HG02852 (cell line): ENCODE data around the gene PIK3CD.

Experiments
- ATAC-seq: cut with Tn5 transposase; IDR thresholded peaks from one replicate; pipeline ENCODE4 v1.9.1; 2021; ENCODE audit warnings: mild to moderate bottlenecking, moderate library complexity; ENCODE audit not compliant: unreplicated experiment

PIK3CD gene

GRCh38 chr1:9763914-9764313 lies 112.4 kb downstream of the PIK3CD start:
- ATAC-seq = no peak

GRCh38 chr1:9764550-9764949 lies 113.0 kb downstream of the PIK3CD start:
- ATAC-seq = no peak

- no peak for ATAC-seq
Observed at GRCh38 chr1:9766759-9767442, 115.4 kb downstream of the PIK3CD start.

DNA sequence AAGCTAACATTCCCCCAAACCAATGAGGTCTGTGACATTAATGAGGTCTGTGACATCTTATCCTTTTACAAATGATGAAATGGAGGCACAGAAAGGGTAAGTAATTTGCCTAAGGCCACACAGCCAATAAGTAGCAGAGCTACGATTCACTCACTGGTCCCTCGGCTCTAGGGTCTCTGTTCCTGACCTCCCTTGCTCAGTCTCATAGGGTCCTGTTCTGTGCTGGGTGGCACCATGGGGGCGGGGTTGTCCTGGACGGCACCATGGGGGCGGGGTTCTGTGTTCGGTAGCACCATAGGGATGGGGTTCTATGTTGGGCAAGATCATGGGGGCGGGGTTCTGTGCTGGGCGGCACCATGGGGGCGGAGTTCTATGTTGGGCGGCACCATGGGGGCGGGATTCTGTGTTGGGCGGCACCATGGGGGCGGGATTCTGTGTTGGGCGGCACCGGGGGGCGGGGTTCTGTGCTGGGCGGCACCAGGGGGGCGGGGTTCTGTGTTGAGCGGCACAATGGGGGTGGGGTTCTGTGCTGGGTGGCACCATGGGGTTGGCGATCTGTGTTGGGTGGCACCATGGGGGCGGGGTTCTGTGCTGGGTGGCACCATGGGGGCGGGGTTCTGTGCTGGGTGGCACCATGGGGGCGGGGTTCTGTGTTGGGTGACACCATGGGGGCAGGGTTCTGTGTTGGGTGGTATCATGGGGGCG lies 116.6 kb downstream of the PIK3CD start:
- ATAC-seq = no peak

DNA sequence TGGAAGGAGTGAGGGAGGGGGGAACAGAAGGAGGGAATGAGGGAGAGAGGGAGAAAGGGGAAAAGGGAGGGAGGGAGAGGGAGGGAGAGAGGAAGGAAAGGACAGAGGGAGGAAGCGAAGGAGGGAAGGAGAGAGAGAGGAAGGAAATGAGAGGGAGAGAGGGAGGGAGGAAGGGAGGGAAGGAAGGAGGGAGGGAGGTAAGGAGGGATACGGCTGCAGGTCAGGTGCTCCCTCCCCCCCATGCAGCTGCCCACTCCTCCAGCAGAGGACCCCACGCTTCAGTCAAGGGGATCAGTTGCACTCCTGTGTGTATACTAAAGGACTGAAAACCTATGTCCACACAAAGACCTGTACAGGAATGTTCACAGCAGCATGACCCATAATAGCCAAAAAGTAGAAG lies 117.5 kb downstream of the PIK3CD start:
- no peak for ATAC-seq

DNA sequence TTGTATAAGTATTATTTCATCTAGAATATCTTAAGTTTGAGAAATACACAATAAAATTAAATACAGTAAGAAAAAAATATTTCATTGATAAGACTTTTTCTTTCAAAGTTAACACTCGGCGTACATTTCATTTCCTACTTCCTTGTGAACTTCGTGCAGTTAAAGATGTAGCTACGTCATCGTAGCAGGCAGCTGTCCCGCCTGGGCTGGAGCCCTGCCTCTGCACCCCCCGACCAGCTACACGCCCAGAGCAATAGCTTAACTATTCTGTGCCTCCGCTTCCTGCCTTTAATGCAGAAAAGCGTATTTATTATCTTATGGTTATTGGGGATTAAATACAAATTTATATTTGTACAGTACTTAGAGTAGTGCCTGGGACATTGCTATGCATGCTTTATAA lies 118.8 kb downstream of the PIK3CD start:
- ATAC-seq = no peak

DNA sequence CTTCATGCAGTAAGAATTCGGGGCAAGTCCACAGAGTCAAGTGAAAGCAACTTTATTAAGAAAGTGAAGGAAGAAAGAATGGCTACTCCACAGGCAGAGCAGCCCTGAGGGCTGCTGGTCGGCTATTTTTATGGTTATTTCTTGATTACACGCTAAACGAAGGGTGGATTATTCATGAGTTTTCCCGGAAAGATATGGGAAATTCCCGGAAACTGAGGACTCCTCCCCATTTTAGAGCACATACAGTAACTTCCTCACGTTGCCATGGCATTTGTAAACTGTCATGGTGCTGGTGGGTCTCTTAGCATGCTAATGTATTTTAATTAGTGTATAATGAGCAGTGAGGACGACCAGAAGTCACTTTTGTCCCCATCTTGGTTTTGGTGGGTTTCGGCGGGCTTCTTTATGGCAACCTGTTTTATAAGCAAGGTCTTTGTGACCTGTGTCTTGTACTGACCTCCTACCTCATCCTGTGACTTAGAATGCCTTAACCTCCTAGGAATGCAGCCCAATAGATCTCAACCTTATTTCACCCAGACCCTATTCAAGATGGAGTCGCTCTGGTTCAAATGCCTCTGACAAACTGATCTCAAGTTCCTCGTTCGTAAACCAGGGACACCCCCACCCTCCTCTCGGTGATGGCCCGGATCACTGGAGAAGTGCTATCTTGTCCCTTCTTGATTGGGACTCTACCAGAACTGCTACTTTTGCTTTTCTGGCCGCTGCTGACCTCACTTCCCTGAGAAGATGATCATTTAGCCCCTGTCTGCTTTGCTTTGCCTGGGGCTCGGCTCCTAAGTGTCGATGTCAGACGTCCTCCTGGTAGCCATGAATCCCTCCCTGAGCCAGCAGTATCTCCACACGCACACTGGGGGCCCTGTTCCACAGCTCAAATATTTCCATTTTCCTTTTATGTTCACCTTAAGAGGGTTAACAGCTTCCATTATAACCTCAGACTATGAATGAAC lies 123.5 kb downstream of the PIK3CD start:
- ATAC-seq = no peak

DNA sequence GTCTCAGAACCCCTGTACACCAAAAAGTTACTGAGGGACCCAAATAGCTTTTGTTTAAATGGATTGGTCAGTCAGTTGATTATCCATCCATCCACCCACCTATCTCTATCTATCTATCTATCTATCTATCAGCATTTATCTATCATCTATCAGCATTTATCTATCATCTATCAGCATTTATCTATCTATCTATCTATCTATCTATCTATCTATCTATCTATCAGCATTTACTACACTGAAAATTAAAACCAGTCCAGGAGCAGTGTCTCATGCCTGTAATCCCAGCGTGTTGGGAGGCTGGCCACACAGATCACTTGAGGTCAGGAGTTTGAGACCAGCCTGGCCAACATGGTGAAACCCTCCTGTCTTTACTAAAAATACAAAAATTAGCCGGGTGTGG lies 125.2 kb downstream of the PIK3CD start:
- no peak for ATAC-seq
